G401 (cell line): Measurements from ENCODE around the gene SNUPN. TPM values are rescaled to one million over a fixed set of nuclear protein-coding genes. Genes with fewer than 3 reads are reported as not detected.
"Not testable (repeated sequence)": the region's sequence is repeated elsewhere in the genome, so short reads cannot be mapped to it uniquely, and the experiment has no call there.

Experiments used
- DNase-seq: peaks from one replicate; pipeline ENCODE4 v3.0.0-alpha.2; 2015; ENCODE audit warnings: low spot score
- in situ Hi-C: cut with HindIII; loops from 2 replicates; pipeline ENCODE4 v1.10.0; 2016; ENCODE audit warnings: low sequenced_read_pairs, mixed read lengths
- total RNA-seq: library from RNA; depleted of rRNA; stranded (reverse); fragments of >200 nt; shearing (Covaris generic); gene quantifications from 2 replicates; pipeline ENCODE4 v1.2.3, GENCODE V29; 2014

SNUPN gene
- total RNA-seq, 1 experiment from 2014 or later, result 37.4 TPM

DNA sequence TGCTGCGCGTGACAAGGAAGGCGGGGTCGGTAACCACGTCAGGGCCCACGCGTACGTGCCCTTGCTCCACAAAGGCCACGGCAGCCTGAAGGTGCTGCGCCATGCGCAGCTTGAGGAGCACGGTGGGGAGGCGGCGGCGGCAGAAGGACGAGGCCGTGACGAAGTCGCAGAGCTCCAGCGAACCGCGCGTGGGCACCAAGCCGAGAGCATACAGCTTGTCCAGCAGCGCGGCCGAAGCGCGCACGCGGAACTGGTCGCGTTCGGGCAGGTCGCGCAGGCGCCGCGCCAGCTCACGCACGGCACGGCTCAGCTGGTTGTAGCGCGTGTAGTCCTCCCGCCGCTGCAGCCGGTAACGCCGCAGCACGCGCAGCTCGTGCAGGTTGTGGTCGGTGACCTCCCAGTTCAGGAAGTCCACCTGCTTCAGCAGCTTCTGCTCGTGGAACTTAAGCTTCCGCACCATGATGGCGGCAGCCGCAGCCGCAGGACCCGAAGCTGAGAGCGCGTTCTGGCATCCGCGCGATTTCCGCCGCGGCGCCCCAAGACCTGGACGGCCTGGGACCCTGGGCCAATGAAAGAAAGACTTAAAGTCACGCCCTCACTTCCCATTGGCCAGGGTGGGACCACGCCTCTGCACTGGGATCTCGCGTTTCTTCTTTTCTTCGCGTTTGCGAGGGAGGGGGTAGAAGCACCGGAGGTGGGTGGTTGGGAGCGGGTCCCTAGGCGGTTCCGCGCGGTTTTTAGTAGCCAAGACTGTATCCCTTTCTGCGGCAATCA, 14.4 kb upstream of the SNUPN start, which contains the start of gene IMP3:
IMP3 (minus strand) TSS at position 516 of the 774 bp plus-strand sequence; CDS start at position 460, 56 bp downstream.
- DNase-seq, result peak; percentile 99
- in situ Hi-C loops, result no loop called here

DNA sequence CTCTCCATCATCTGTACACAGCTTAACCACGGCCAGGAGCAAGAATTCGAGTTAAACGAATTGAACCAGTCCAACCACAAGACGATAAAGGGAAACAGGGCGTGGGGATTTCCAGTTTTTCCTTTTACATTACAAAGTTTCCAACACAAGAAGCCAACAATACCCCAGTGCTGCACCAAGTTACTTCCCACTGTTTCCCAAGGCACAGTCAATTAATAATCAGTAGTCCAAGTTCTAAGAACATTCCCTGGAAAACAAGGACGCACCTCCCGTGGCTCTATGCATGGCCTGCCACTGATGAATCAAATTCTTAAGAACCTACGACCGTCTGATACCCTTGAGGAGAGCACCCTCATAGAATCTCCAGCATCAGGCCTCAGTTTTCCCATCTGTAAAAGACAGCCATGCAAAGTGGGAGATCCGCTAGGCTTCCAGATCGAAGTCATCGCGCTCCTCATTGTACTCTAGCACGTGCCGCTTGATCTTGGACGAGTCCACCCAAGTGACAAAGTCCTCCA, 13.7 kb upstream of the SNUPN start:
- DNase-seq, result no peak
- in situ Hi-C loops, result no loop called here

DNA sequence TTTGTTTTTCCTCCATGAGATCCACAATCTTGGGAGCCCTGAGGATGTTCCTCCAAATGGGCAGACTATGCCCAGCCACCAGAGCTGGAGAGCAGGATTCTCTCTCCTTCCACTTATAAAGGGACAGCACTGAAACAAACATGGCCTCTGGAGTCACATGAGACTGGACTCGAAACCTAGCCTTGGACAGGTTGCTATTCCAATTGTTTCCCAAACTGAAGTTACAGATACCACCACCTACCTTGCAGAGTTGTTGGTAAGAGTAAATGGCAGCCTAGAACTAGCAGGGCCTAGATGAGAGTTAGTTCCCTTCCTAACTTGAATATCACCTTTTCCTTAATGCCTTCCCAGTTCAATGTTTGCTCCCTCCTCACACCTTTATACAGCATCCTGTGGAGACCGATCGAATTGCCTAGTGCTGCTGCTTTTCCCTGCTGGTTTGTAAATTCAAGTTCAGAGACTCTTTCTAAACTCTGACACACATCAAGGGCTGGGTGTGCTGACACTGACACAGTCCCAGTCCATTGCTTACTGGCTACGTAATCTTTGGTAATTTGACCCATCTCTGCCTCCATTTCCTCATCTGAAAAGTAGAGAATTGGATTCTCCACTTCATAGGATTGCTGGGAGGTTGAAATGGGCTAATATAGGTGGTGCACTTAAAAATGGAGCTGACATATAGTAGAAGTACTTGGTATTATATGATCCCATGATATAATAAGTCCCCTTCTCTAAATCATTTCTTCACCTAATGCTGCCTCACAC, 11.9 kb upstream of the SNUPN start:
- in situ Hi-C loops, result no loop called here
- DNase-seq, result no peak

DNA sequence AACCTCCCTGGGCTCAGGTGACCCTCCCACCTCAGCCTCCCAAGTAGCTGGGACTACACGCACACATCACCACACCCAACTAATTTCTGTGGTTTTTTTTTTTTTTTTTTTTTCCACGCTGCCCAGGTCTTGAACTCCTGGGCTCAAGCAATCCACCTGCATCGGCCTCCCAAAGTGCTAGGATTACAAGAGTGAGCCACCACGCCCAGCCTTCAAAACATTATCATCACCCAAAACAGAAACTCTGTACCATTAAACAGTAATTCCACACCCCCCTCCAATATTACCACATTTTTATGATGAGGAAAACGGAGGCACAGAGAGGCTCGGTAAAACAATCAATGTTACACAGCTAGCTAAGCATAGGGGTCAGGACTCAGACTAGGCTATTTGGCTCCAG, 10.5 kb upstream of the SNUPN start:
- in situ Hi-C loops, result no loop called here
- no peak for DNase-seq

DNA sequence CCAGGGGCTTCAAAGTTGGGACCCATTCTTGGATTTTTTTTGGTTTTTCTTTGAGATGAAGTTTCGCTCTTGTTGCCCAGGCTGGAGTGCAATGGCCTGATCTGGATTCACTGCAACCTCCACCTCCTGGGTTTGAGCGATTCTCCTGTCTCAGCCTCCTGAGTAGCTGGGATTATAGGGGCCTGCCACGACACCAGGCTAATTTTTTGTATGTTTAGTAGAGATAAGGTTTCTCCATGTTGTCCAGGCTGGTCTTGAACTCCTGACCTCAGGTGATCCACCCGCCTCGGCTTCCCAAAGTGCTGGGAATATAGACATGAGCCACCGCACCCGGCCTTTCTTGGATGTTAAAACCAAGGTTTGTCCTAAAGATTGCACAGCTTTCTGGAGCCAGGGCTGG, 8.4 kb upstream of the SNUPN start:
- in situ Hi-C loops, DNase-seq: not testable (repeated sequence)

DNA sequence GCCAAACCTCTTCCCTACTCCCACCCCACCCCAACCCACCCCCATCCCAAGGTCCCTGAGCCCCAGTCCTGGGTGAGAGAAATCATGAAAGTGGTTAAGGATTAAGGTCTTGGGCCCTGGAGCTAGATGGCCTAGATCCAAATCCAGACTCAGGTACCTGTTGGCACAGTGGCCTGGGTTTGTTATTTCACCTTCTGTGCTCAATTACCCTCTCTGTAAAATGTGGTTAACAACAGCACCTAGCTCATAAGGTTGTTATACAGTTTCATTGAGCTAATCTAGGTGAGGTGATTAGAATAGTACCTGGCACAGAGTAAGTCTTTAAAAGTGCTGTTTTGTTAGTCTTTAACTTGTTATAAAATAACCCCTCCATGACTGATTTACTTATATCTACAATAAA, 6.4 kb upstream of the SNUPN start:
- DNase-seq, result no peak

DNA sequence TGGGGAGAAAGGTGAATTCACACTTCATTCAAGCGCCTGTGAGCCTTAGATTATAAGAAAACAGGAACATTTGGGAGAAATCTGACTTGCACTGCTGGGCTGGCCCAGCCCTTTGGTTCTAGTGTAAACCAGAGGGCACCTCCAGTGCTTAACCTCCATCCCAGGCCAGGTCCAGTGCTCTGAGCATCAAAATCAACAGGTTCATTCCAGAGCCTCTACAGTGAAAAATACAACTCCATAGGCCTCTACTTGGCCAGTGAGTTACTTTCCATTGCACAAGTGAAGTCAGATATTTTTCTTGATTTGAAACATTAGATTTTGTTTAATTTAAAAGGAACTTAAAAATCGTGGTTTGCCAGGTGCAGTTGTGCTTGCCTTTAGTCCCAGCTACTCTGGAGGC, 3.0 kb downstream of the SNUPN start:
- in situ Hi-C loops, result no loop called here
- DNase-seq, result no peak

More for the DNA sequence above, 6.4 kb upstream of the SNUPN start:
- in situ Hi-C loops, result no loop called here

DNA sequence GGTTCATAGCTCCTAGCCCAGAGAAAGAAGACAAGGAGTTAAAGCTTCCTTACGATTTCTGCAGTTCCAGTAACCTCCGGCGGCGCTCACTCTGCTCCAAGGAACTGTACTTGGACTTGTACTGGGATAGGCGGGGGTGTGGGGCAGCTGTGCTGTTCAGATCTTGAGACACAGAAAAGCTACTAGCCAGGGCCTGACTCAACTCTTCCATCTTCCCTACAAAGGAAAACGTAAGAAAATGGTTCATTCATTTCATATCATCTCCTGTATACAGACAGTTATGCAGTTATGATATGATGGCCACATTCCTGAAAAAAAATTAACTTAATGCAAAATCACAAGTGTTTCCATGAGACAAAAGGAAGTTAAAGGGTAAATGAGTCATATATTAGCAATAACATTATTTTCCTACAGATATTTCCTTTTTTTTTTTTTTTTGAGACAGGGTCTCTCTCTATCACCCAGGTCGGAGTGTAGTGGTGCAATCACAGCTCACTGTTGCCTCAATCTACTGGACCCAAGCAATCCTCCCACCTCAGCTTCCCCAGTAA, 4.6 kb downstream of the SNUPN start:
- in situ Hi-C loops, result no loop called here
- DNase-seq, result no peak

DNA sequence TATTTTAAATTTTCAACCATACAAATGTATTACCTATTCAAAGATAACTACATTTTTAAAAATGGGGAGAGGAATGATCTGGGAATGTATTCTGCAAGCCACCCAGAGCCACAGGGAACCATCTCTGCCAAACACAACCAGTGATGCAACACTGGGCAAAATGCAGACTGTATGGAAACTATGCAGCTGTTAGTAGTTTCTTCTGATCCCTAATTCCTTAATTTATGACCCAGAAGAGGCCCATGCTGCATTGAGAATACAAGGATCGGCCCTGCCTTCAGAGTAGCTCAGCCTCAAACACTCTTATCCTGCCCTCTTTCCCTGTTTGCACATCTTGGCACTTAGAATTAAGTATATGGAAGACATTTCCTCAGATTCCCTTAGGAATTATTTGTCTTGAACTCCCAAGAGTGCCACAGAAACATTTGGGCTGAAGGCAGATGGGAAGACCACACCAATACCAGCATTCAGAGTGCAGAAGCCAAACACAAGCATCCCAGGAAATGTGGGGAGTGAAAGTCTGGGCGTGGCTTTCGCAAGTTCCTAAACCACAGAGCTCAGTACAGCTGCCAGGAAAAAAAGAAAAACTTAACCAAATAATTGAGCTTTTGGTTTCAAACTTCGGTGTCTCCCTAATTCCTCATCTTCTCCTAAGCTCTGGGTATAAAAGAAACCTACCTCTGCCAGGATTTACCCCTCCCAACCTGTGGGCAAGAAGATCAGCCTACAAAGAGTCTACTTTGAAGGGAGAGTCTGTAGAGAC, 5.3 kb downstream of the SNUPN start:
- in situ Hi-C loops, result no loop called here

DNA sequence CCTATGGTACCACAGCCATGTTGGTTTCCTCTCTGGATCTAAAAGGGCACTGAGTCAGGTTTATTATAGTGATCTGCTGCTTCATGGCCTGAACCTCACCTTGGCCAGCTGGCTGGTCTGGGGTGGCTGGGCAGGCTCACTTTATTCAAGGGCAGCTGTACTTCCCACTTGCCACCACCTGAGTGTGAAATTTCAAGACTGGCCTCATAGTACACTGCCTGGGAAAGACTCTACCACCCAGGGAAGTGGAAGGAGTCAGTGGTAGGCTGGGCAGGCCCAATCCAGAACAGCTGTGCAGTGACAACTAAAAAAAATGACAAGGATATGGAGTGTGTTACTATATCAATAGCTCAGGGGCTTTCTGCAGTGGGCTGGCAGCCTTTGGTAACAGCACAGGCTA, 8.8 kb downstream of the SNUPN start:
- in situ Hi-C loops, result no loop called here
- DNase-seq, result no peak

More for the DNA sequence above, 5.3 kb downstream of the SNUPN start:
- no peak for DNase-seq

DNA sequence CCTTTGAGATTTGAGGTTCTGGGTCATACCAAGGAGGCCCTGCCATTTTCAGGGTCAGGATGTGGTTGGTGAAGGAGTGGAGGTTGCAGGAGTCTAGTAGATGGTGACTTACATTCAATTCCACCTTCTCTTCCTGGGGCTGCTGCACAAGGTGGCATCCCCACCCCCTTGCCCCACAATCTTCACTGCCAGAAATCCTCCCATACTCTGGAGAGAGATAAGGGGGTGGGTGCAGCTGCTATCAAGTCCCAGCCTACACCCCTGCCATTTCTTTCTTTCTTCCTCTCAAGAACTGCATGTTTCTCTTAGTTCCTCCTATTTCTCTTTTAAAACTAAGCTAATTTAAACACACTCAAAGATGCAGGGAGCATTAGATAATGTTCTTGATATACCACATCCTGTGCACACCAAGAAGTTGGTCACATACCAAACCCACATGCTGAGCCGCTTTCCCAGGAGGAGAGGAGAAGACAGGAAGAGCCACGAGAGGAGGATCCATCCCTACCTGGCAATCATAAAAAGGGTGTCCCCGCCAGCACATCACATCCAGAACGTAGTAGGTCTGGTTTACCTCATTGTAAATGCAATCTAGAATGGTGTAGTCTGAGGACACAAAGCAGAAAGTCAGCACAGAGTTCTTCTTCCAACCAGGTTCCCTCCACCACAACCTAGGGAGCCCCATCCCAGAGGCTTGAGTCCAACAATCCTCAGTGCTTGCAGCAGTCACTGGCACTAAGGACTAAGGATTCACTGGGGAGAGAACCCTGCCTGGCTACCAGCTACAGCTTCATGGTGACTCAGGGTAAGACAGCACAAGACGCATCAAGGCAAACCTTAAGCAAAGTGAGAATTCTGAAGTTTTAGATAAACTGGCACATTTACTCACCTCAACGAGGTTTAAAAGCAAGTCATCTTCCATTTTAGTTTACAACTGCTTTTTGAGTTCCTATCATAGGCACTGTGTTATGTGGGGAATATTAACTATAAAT, 18.5 kb downstream of the SNUPN start:
- no peak for DNase-seq
- in situ Hi-C loops, result no loop called here

DNA sequence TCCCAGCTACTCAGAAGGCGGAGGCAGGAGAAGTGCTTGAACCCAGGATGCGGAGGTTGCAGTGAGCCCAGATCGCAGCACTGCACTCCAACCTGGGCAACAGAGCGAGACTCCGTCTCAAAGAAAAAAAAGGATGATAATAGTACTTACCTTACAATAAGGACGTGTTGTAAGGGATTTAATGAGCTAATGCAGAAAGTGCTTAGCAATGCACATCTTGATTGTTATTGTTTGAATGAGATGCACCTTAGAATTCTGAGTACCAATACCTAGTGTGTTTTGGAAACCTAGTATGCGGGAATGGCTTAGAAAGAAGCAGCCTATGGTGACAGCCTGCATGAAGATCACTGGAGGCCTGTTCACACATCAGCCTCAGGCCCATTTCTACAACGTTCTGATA, 19.5 kb downstream of the SNUPN start:
- in situ Hi-C loops, result no loop called here
- DNase-seq, result no peak

DNA sequence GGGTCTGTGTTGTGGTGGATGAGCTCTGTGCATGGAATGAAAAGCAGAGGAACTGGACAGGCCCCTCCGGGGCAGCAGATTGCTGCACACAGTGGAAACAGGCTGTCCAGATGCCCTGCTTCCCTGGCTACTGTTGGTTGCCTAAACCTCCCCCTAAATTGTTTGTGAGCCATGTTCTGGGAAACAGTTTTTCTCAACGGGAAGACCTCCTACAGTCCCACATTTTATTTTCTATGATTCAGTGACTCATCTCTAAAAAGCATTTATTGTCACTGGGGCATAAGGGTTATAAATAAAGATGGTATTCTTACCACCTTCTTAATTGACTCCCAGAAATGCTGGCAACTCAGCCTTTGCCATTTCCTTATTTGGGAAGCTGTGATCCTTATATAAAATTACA, 26.1 kb downstream of the SNUPN start:
- in situ Hi-C loops, result no loop called here
- no peak for DNase-seq

DNA sequence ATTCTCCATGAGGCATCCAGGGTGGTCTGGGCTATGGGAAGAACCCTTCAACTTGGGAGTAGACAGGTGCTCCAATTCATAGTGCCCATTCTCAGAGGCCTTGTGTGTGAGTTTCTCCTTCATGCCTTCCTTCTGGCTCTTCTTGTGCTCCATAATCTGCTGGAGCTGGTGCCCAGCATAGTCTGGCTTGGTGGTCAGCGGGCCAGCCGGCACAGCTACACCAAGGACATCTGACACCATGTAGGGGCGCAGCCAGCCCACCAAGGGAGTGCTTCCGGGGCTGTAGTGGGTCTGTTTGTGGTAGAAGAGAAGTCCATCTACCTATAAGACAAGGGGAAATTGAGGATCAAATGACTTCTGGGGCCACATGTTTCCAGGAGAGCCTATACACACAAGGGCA, 27.2 kb downstream of the SNUPN start:
- DNase-seq, result no peak
- in situ Hi-C loops, result no loop called here

DNA sequence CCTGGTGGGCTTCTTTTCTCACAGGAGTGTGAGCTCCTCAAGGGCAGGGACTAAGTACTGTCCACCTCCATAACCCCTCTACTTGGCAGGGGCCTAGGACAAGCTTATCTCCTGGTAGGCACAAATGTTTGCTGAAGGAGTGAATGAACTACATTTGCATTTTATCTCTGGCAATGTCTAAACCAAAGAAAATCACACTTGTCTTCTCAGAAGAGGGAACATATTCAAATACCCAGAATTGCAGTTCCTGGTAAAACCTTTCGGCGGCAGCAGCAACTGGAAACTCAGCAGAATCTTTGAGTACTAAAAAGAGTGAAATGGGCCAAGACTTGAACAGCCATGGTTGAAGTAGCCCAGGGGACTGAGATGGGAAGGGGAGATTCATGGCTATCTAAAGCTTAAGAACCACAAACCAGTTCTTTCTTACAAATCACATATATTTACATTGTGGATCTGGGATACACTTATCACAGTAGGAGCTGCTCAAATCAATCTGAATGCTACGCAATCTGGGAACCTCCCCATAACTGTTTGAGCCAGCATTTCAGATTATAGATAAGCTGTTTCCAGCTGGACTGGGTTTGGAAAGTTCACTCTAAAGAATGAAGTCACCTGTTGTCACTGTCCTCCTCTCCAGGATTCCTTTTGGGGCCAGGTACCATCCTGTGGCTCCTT, 27.7 kb downstream of the SNUPN start:
- no peak for DNase-seq
- in situ Hi-C loops, result no loop called here

DNA sequence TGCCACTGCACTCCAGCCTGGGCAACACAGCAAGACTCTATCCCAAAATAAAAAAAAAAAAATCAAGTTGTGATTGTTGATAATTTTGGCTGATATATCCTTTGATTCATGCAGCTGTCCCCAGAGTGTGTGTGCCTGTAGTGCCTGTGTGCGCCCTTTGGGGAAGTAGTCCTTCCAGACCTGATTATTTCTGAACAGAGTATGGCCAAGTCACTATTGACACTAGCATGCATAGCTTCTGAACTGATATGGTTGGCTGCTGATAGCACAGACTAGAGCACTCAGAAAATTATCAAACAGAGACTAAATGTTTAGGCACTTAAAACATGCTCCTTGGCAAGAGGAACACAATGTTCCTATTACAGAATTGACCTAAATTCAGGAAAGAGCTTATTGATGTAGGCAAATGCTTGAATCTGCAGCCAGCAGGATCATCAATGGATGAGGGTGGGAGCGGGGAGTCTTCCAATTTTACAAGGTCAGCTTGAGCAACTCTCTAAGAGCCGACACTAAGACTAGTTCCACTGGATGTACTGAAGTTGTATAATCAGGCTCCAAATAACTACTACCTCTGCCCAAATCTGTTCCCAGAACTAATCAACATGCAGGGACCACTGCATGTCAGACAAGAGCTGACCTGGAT, 28.7 kb downstream of the SNUPN start:
- in situ Hi-C loops, result no loop called here
- DNase-seq, result no peak

DNA sequence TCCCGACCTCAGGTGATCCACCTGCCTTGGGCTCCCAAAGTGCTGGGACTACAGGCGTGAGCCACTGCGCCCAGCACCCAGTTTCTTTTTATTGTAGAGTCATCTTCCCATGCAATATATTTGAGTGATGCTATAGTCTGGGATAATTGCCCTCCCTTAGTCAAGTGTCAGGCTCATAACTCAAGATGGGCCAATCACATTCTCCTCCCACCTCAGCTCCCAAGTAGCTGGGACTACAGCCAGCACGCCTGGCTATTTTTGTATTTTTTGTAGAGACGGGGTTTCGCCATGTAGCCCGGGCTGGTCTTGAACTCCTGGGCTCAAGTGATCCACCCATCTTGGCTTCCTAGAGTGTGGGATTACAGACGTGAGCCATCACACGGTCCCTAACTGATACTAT, 31.2 kb downstream of the SNUPN start:
- in situ Hi-C loops, result no loop called here
- no peak for DNase-seq
